H1 (cell line): ENCODE measurements around the gene AMH.

Experiments used
- KDM1A ChIP-seq: fragments of 200-600, 300-600 bp; sonication (generic); IDR thresholded peaks from 2 replicates; pipeline ENCODE4 v1.7.1; 2016; ENCODE audit warnings: mild to moderate bottlenecking, low read length, borderline replicate concordance
- POLR2AphosphoS5 ChIP-seq: IDR thresholded peaks from 2 replicates; pipeline ENCODE4 v1.6.1; 2011; ENCODE audit warnings: low read depth, low read length
- RAD21 ChIP-seq, 2 experiments: IDR thresholded peaks in 1 of 2; conservative IDR thresholded peaks in 1 of 2; 2 replicates each; pipeline ENCODE4 v1.6.1; 2011; ENCODE audit warnings: low read depth in 2 of 2, low read length in 2 of 2, improper control_type of control experiment in 1 of 2, inconsistent platforms in 1 of 2, mild to moderate bottlenecking in 1 of 2, moderate library complexity in 1 of 2
- SP2 ChIP-seq: IDR thresholded peaks from 2 replicates; pipeline ENCODE4 v1.6.1; 2012; ENCODE audit warnings: mild to moderate bottlenecking, low read length, inconsistent platforms

GRCh38 chr19:2300533-2300932 lies 51.4 kb downstream of the AMH start:
- no peak for TF ChIP-seq KDM1A
- no peak for TF ChIP-seq RAD21 (IDR thresholded peaks at IDR 0.05 in 1 of 2, conservative IDR thresholded peaks at IDR 0.05 in 1 of 2; ENCODE audit: low read depth in 2 of 2, low read length in 2 of 2)
- no peak for TF ChIP-seq POLR2AphosphoS5
- TF ChIP-seq SP2: no peak
